NAMALWA (cell line): Measurements from ENCODE around the gene OLIG1.

Experiments
- DNase-seq: peaks from one replicate; pipeline ENCODE4 v3.0.0-alpha.2; 2015; ENCODE audit warnings: low spot score

The OLIG1 gene

GRCh38 chr21:33099131-33099530 is 29.2 kb downstream of the OLIG1 start:
- DNase-seq = no peak

GRCh38 chr21:33101300-33101911 is 31.5 kb downstream of the OLIG1 start:
- no peak for DNase-seq

- DNase-seq = no peak
Observed at GRCh38 chr21:33105088-33105487, 35.1 kb downstream of the OLIG1 start.

DNA sequence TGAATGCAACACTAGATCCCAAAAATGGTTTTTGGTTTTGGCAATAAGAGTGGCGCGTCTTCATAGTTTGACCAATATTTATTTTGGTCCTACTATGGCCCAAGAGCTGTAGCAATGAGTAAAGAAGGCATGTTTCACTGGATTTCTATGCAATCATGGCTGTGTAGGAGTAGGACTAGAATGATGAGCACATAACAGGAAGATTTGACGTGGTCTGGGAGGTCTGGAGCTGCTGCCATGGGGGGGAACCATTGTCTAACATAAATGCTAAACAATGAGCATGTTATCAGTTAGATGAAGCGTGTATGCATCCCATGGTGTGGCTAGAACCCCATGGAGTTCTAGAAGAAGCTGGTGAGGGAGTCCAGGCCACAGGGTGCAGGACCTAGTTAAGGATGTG is 38.3 kb downstream of the OLIG1 start:
- DNase-seq = no peak

- no peak for DNase-seq
Observed at GRCh38 chr21:33109574-33110339, 39.8 kb downstream of the OLIG1 start.

DNA sequence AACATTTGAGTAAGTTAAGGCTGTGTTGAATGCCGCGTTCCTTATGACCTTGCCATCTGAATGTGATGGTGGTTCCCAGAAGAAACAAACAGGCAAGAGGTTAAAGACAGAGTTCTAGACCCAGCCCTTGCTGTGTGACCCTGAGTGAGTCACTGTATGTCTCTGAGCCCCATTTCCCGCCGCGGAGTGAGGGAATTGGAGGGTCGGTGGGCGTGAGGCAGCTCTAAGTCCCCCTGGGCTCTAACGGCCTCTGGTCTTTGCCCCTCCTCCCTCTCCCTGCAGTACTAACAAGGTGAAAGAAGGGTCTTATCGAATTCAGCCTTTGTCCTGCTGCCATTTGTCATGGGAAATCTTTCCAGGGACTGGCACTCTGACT is 40.4 kb downstream of the OLIG1 start:
- no peak for DNase-seq

GRCh38 chr21:33111577-33111976 is 41.6 kb downstream of the OLIG1 start:
- no peak for DNase-seq

DNA sequence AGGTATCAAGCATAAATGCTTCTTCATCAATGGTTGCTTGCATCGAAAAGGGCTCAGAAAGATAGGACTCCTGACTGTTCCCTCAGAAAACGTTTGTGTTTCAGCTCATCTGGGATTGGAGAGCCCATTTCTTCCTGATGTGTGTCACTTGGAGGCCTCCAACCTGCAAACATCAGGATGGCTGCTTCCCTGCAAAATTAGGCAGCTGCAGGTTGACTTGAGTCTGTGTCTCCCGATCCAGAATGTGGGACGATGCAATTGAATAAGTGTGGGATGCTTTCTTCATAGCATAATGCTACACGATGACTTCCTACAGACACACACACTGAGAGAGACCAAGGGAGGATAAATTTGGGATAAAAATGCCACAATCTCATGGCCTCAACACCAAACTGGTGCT is 42.2 kb downstream of the OLIG1 start:
- no peak for DNase-seq

GRCh38 chr21:33112681-33113080 is 42.7 kb downstream of the OLIG1 start:
- no peak for DNase-seq

DNA sequence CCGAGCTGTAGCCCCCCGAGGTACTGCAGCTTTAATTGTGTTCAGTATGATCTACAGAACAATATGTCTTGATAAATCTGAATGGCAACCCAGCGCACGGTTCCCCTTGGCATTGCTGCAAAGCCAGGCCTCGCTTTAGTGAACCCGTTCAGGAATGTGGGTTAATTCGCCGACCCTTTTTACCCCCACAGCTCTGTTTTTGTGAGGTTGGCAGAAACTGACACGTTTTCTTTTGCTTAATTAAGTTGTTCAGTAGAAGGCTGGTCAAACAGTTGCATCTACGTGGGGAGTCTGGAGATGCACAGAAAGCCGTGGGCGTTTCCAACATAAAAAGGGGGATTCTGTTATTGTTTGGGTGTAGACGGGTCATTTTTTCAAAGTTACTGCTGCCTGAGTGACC is 43.2 kb downstream of the OLIG1 start:
- no peak for DNase-seq

DNA sequence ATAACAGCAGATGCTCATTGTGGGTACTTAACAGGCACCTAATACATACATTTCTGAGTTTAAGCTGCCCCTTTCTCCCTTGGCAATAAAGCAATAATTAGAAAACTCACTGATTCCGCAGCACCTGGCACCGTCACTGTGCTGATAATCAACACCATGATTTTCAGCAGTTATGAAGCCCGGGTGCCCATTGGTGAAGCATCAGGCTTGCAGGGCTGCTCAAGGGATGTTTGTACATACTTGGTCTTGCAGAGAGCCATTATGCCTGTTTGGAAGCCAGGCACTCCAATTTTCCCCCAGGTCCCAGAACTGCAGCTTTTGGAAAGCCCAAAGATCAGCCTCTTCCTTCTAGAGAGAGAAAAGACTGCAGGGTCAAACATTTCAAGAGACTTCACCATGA is 44.3 kb downstream of the OLIG1 start:
- no peak for DNase-seq

DNA sequence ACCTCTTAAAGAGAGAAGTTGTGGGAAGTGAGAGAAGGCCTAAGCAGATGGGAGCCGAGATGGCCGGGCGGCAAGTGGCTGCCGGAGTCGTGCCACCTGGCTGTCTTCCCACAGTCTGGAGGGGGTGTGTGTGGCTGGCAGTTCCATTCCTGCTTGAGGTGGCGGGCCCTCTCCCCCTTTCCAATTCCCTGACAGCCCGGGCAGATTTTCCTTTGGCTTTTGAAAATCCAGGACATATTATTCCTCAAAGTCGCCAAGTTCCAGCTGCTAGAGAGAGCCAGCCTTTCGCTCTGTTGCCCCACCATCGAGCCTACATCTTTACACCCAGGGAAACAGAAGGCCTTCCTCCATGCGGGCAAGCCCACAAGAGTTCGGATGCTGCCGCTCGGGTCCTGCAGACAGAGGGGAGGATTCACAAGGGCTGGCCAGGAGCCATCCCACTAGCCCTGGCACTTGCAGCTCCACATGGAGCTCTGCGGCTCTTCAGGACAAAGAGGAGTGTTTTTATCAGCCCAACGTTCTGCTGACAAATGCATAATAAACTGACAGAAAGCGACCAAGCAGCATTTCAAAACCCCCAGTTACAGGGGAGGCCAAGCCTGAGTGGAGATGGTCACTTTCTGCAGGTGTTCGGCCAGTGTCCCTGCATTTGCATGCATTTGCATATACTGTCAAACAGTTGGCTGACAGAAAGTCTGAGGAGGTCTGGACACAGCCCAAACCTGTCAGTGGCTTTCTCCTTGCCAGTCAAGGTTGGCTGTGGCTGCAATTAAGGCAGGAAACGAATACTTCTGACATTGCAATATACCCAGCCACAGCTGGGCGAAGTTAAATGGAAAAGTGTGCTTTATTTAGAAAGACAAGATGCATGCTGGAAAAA is 45.9 kb downstream of the OLIG1 start:
- DNase-seq = no peak

GRCh38 chr21:33116676-33117075 is 46.7 kb downstream of the OLIG1 start:
- no peak for DNase-seq

GRCh38 chr21:33117101-33117888 is 47.4 kb downstream of the OLIG1 start:
- no peak for DNase-seq
